Transverse colon (tissue), 4 donors: ENCODE results near the gene IKZF3. TPM values are rescaled to one million over a fixed set of nuclear protein-coding genes. Genes with fewer than 3 reads are reported as not detected.

ENCODE experiments used
- DNase-seq: peaks from one replicate; pipeline ENCODE4 v3.0.0-alpha.2; 2019
- H3K27ac ChIP-seq, 4 donors: fragments of 200-600 bp; sonication (generic); 2 replicates each; pipeline ENCODE4 v1.5.1; 2016 to 2018; ENCODE audit warnings: inconsistent platforms in 4 of 4
- H3K27me3 ChIP-seq: fragments of 200-600 bp; sonication (generic); 2 replicates; pipeline ENCODE4 v1.5.1; 2017; ENCODE audit warnings: inconsistent platforms
- H3K36me3 ChIP-seq, 4 donors: fragments of 200-600 bp; sonication (generic); 2 replicates each; pipeline ENCODE4 v1.5.1; 2017 to 2019; ENCODE audit warnings: inconsistent platforms in 4 of 4
- H3K4me1 ChIP-seq, 4 donors: fragments of 200-600 bp; sonication (generic); 2 replicates each; pipeline ENCODE4 v1.5.1; 2017 to 2020; ENCODE audit warnings: inconsistent platforms in 4 of 4
- H3K4me3 ChIP-seq, 4 donors: fragments of 200-600 bp; sonication (generic); 1 replicate in 1 of 4; 2 replicates in 3 of 4; pipeline versions ENCODE4 v1.5.1 to v1.6.1; 2017 to 2019; ENCODE audit warnings: inconsistent platforms in 4 of 4
- H3K9me3 ChIP-seq, 2 donors: fragments of 200-600 bp; sonication (generic); 2 replicates each; pipeline ENCODE4 v1.5.1; 2017 to 2019; ENCODE audit warnings: inconsistent platforms in 2 of 2
- CTCF ChIP-seq, 5 experiments: fragments of 200-600 bp in 3 of 5; fragments of 450-650 bp in 2 of 5; sonication (generic) in 3 of 5; IDR thresholded peaks; 1 replicate in 2 of 5; 2 replicates in 3 of 5; pipeline ENCODE4 v1.5.1; 2016 to 2017; ENCODE audit warnings: antibody characterized with exemption in 5 of 5, inconsistent platforms in 3 of 5, mild to moderate bottlenecking in 2 of 5, moderate library complexity in 1 of 5
- EP300 ChIP-seq: sonication (generic); formaldehyde crosslinking; IDR thresholded peaks from one replicate; pipeline ENCODE4 v1.6.1; 2017; ENCODE audit warnings: antibody characterized with exemption, low read depth
- POLR2A ChIP-seq: fragments of 450-650 bp; IDR thresholded peaks from one replicate; pipeline ENCODE4 v1.6.1; 2016; ENCODE audit warnings: antibody characterized with exemption, mild to moderate bottlenecking, moderate library complexity
- POLR2AphosphoS5 ChIP-seq, 3 donors: sonication (generic); formaldehyde crosslinking; IDR thresholded peaks; one replicate each; pipeline ENCODE4 v1.6.1; 2016; ENCODE audit warnings: antibody characterized with exemption in 3 of 3
- WGBS, 2 donors: methylation state at CpG; one replicate each; pipeline ENCODE4 v1.1.5; 2018; ENCODE audit warnings: low coverage in 1 of 2; 5-methylcytosine and 5-hydroxymethylcytosine counted together
- in situ Hi-C, 4 donors: fragments of 200-750 bp; cut with MboI; loops; one replicate each; pipeline versions ENCODE4 v1.15.0 to v1.15.1; 2017; ENCODE audit warnings: low sequenced_read_pairs in 3 of 4, low pct_ligation_motif_present in 1 of 4, low pct_unique_long_range_greater_than_20kb in 1 of 4
- intact Hi-C: fragments of 100-400 bp; cut with DNase I; formaldehyde crosslinking; loops from one replicate; pipeline ENCODE4 v1.15.1; 2023; ENCODE audit warnings: low total_unique reads
- total RNA-seq, 4 donors: library from RNA; depleted of rRNA; stranded (reverse); fragments of >200 nt; gene quantifications; one replicate each; pipeline ENCODE4 v1.1.0, GENCODE V29; 2016

Gene IKZF3
- total RNA-seq, 4 donors from 2014 or later: 2.2 to 13.5 (median 3.0) TPM

- peaks cover 0 to 13% (median 3%) of the 10 kb centered on the region in 4 donors for H3K36me3 ChIP-seq
- in situ Hi-C loops: no loop called here
- TF ChIP-seq CTCF (IDR thresholded peaks at IDR 0.05) (no peak), EP300 (no peak), POLR2AphosphoS5 (IDR thresholded peaks at IDR 0.05) (no peak), POLR2A (no peak)
- H3K27me3 ChIP-seq: no peaks in the 10 kb centered on the region
- H3K27ac ChIP-seq: peak overlapping the region in 1 of 4 donors; percentile 87
- H3K4me3 ChIP-seq: no peak overlapping the region
- intact Hi-C loops: no loop called here
- no peaks in the 10 kb centered on the region for H3K9me3 ChIP-seq
- DNase-seq: no peak
- H3K4me1 ChIP-seq: peaks cover 0 to 40% (median 19%) of the 10 kb centered on the region in 4 donors
- whole genome bisulfite sequencing, 2 donors: 76 to 80% methylated on average over 5 to 6 of the region's 6 CpGs
Measured at GRCh38 chr17:39717660-39718059, 146.5 kb downstream of the IKZF3 start.

- no peaks in the 10 kb centered on the region for H3K9me3 ChIP-seq
- peak overlapping the region; percentile 75 to 88 (median 84) for H3K27ac ChIP-seq
- no peak overlapping the region for H3K4me3 ChIP-seq
- in situ Hi-C loops: no loop called here
- DNase-seq: peak; percentile 83
- H3K27me3 ChIP-seq: no peaks in the 10 kb centered on the region
- intact Hi-C loops: no loop called here
- H3K36me3 ChIP-seq: peaks cover 0 to 15% (median 5%) of the 10 kb centered on the region in 4 donors
- TF ChIP-seq CTCF (IDR thresholded peaks at IDR 0.05) (no peak), POLR2AphosphoS5 (IDR thresholded peaks at IDR 0.05) (peak in 2 of 3 donors; percentile 43 to 67), POLR2A (no peak), EP300 (no peak)
- WGBS, 2 donors: 65 to 81% methylated on average over 6 to 11 of the region's 11 CpGs
- H3K4me1 ChIP-seq: peaks cover 0 to 40% (median 19%) of the 10 kb centered on the region in 4 donors
Measured at GRCh38 chr17:39716879-39717536, 147.1 kb downstream of the IKZF3 start.

GRCh38 chr17:39716073-39716818 is 147.9 kb downstream of the IKZF3 start:
- H3K4me1 ChIP-seq: peaks cover 0 to 40% (median 19%) of the 10 kb centered on the region in 4 donors
- no peak overlapping the region for H3K4me3 ChIP-seq
- peaks cover 0 to 15% (median 7%) of the 10 kb centered on the region in 4 donors for H3K36me3 ChIP-seq
- H3K9me3 ChIP-seq: no peaks in the 10 kb centered on the region
- intact Hi-C loops (no loop called here), in situ Hi-C loops (no loop called here)
- no peak for DNase-seq
- H3K27me3 ChIP-seq: no peaks in the 10 kb centered on the region
- peak overlapping the region; percentile 75 to 88 (median 84) for H3K27ac ChIP-seq
- TF ChIP-seq EP300 (no peak), POLR2AphosphoS5 (IDR thresholded peaks at IDR 0.05) (no peak), POLR2A (no peak), CTCF (IDR thresholded peaks at IDR 0.05) (no peak)
- 60 to 65% methylated on average over 1 to 15 of the region's 15 CpGs for WGBS, 2 donors

- Histone ChIP-seq H3K36me3 (peaks cover 0 to 21% (median 7%) of the 10 kb centered on the region in 4 donors), H3K27ac (peak overlapping the region; percentile 75 to 88 (median 84)), H3K9me3 (no peaks in the 10 kb centered on the region), H3K27me3 (no peaks in the 10 kb centered on the region), H3K4me1 (peaks cover 0 to 40% (median 19%) of the 10 kb centered on the region in 4 donors), H3K4me3 (no peak overlapping the region)
- WGBS, 2 donors: 87% methylated on average over 18 of the region's 18 CpGs; no CpG with 5 or more reads in 1 of the 2 donors
- no peak for TF ChIP-seq POLR2AphosphoS5 (IDR thresholded peaks at IDR 0.05)
- no peak for TF ChIP-seq POLR2A
- no peak for TF ChIP-seq EP300
- no peak for TF ChIP-seq CTCF (IDR thresholded peaks at IDR 0.05)
- intact Hi-C loops (no loop called here), in situ Hi-C loops (no loop called here)
- no peak for DNase-seq
Measured at GRCh38 chr17:39715375-39716072, 148.6 kb downstream of the IKZF3 start.
